SK-N-SH treated with all-trans-retinoic acid at 6 μM for 48 hours (cell line): ENCODE results near the gene SGTA.

Experiments used
- ATAC-seq: fragments of 200-7000 bp; cut with Tn5 transposase; 3 replicates; pipeline ENCODE4 v1.9.1; 2020; ENCODE audit warnings: mild to moderate bottlenecking, moderate library complexity
- ARNTL ChIP-seq: fragments of 450-650 bp; formaldehyde crosslinking; IDR thresholded peaks from 2 replicates; pipeline ENCODE4 v1.5.0; 2020; ENCODE audit warnings: low read depth, mild to moderate bottlenecking, moderate library complexity, borderline replicate concordance
- BACH2 ChIP-seq: fragments of 250-450 bp; sonication (Bioruptor Pico); IDR thresholded peaks from 2 replicates; pipeline ENCODE4 v1.9.0; 2021; ENCODE audit warnings: mild to moderate bottlenecking, borderline replicate concordance
- CSDC2 ChIP-seq: fragments of 250-450 bp; sonication (Bioruptor Pico); IDR thresholded peaks from 2 replicates; pipeline ENCODE4 v1.5.0; 2020; ENCODE audit warnings: mild to moderate bottlenecking, moderate library complexity
- ESRRG ChIP-seq: fragments of 250-450 bp; sonication (Bioruptor Pico); IDR thresholded peaks from 2 replicates; pipeline ENCODE4 v1.6.1; 2021; ENCODE audit warnings: mild to moderate bottlenecking
- GLIS3 ChIP-seq: fragments of 250-450 bp; sonication (Bioruptor Pico); IDR thresholded peaks from 2 replicates; pipeline ENCODE4 v1.5.0; 2020; ENCODE audit warnings: mild to moderate bottlenecking, moderate library complexity
- ISL1 ChIP-seq: fragments of 250-450 bp; sonication (Bioruptor Pico); IDR thresholded peaks from 2 replicates; pipeline ENCODE4 v2.1.2; 2022; ENCODE audit warnings: mild to moderate bottlenecking, moderate library complexity
- OSR1 ChIP-seq: fragments of 250-450 bp; sonication (Bioruptor Pico); IDR thresholded peaks from 2 replicates; pipeline ENCODE4 v1.8.0; 2022; ENCODE audit warnings: moderate library complexity, mild to moderate bottlenecking, inconsistent platforms
- PPARA ChIP-seq: fragments of 250-450 bp; sonication (Bioruptor Pico); IDR thresholded peaks from 2 replicates; pipeline ENCODE4 v1.5.0; 2020; ENCODE audit warnings: mild to moderate bottlenecking, borderline replicate concordance
- RARB ChIP-seq: fragments of 250-450 bp; sonication (Bioruptor Pico); IDR thresholded peaks from 2 replicates; pipeline ENCODE4 v1.8.0; 2021; ENCODE audit warnings: mild to moderate bottlenecking, moderate library complexity
- SNAI2 ChIP-seq: fragments of 250-450 bp; sonication (Bioruptor Pico); IDR thresholded peaks from 2 replicates; pipeline ENCODE4 v1.5.0; 2020; ENCODE audit warnings: mild to moderate bottlenecking, moderate library complexity
- TCF4 ChIP-seq: fragments of 250-450 bp; sonication (Bioruptor Pico); IDR thresholded peaks from 2 replicates; pipeline ENCODE4 v1.8.0; 2021; ENCODE audit warnings: mild to moderate bottlenecking, moderate library complexity, borderline replicate concordance
- TOX ChIP-seq: fragments of 250-450 bp; sonication (Bioruptor Pico); IDR thresholded peaks from 2 replicates; pipeline ENCODE4 v1.8.0; 2021; ENCODE audit warnings: mild to moderate bottlenecking, moderate library complexity, borderline replicate concordance
- TSHZ2 ChIP-seq: fragments of 250-450 bp; sonication (Bioruptor Pico); IDR thresholded peaks from 2 replicates; pipeline ENCODE4 v1.5.0; 2020; ENCODE audit warnings: mild to moderate bottlenecking, moderate library complexity
- ZFP3 ChIP-seq: fragments of 250-450 bp; sonication (Bioruptor Pico); IDR thresholded peaks from 2 replicates; pipeline ENCODE4 v1.5.0; 2020; ENCODE audit warnings: mild to moderate bottlenecking, moderate library complexity
- ZFP30 ChIP-seq: fragments of 450-650 bp; formaldehyde crosslinking; IDR thresholded peaks from 2 replicates; pipeline ENCODE4 v1.5.0; 2022; ENCODE audit warnings: mild to moderate bottlenecking, moderate library complexity
- ZNF565 ChIP-seq: fragments of 450-650 bp; formaldehyde crosslinking; conservative IDR thresholded peaks from 2 replicates; pipeline ENCODE4 v1.5.0; 2020; ENCODE audit warnings: low read depth, mild to moderate bottlenecking, moderate library complexity
- ZNF70 ChIP-seq: fragments of 450-650 bp; formaldehyde crosslinking; IDR thresholded peaks from 2 replicates; pipeline ENCODE4 v1.5.0; 2020; ENCODE audit warnings: mild to moderate bottlenecking, moderate library complexity
- ZNF8 ChIP-seq: fragments of 450-650 bp; formaldehyde crosslinking; IDR thresholded peaks from 2 replicates; pipeline ENCODE4 v1.5.0; 2020; ENCODE audit warnings: mild to moderate bottlenecking, moderate library complexity
- TF ChIP-seq, protein P1 (sequence below): fragments of 250-450 bp; sonication (Bioruptor Pico); IDR thresholded peaks from 2 replicates; pipeline ENCODE4 v1.5.1; 2021; ENCODE audit warnings: mild to moderate bottlenecking, moderate library complexity
- TF ChIP-seq, protein P2 (sequence below): fragments of 250-450 bp; sonication (Bioruptor Pico); IDR thresholded peaks from 2 replicates; pipeline ENCODE4 v1.8.0; 2020; ENCODE audit warnings: mild to moderate bottlenecking, moderate library complexity, borderline replicate concordance
- TF ChIP-seq, protein P3 (sequence below): fragments of 250-450 bp; sonication (Bioruptor Pico); IDR thresholded peaks from 2 replicates; pipeline ENCODE4 v1.8.0; 2021; ENCODE audit warnings: low read depth, mild to moderate bottlenecking, moderate library complexity, borderline replicate concordance

Gene SGTA

GRCh38 chr19:2815191-2815614, 32.1 kb upstream of the SGTA start:
- TF ChIP-seq CSDC2 (CRISPR knock-in tag) (no peak), PPARA (no peak), GLIS3 (CRISPR knock-in tag) (no peak), ISL1 (CRISPR knock-in tag) (no peak), RARB (no peak), ZFP30 (CRISPR knock-in tag) (no peak)
- TF ChIP-seq, protein P1, sequence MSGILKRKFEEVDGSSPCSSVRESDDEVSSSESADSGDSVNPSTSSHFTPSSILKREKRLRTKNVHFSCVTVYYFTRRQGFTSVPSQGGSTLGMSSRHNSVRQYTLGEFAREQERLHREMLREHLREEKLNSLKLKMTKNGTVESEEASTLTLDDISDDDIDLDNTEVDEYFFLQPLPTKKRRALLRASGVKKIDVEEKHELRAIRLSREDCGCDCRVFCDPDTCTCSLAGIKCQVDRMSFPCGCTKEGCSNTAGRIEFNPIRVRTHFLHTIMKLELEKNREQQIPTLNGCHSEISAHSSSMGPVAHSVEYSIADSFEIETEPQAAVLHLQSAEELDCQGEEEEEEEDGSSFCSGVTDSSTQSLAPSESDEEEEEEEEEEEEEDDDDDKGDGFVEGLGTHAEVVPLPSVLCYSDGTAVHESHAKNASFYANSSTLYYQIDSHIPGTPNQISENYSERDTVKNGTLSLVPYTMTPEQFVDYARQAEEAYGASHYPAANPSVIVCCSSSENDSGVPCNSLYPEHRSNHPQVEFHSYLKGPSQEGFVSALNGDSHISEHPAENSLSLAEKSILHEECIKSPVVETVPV (CRISPR knock-in tag): no peak
- no peak for ATAC-seq

DNA sequence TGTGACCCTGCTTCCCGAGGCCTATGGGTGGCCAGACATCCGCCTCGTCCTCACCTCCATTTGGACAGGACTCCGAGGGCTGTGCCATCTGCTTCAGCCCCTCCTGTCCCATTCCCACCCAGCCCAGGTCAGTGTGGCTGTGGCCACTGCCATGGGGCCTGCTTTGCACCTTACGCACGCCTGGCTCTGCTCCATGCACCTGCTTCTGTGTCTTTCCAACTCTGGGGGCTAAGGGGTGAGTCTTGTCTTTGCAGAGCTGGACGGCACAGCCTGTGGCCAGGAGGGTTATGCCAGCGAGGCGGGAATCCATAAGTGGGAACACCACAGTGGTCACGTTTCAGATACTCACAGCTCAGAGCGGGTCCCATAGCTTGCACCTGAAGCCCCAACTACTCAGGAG, 31.4 kb upstream of the SGTA start:
- TF ChIP-seq OSR1 (CRISPR knock-in tag): no peak
- TF ChIP-seq, protein P2, sequence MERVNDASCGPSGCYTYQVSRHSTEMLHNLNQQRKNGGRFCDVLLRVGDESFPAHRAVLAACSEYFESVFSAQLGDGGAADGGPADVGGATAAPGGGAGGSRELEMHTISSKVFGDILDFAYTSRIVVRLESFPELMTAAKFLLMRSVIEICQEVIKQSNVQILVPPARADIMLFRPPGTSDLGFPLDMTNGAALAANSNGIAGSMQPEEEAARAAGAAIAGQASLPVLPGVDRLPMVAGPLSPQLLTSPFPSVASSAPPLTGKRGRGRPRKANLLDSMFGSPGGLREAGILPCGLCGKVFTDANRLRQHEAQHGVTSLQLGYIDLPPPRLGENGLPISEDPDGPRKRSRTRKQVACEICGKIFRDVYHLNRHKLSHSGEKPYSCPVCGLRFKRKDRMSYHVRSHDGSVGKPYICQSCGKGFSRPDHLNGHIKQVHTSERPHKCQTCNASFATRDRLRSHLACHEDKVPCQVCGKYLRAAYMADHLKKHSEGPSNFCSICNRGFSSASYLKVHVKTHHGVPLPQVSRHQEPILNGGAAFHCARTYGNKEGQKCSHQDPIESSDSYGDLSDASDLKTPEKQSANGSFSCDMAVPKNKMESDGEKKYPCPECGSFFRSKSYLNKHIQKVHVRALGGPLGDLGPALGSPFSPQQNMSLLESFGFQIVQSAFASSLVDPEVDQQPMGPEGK (CRISPR knock-in tag): no peak
- no peak for TF ChIP-seq ISL1 (CRISPR knock-in tag)
- no peak for TF ChIP-seq BACH2 (CRISPR knock-in tag)
- TF ChIP-seq, protein P1 (CRISPR knock-in tag): no peak
- no peak for TF ChIP-seq CSDC2 (CRISPR knock-in tag)
- TF ChIP-seq ZFP3 (CRISPR knock-in tag): no peak
- TF ChIP-seq ZFP30 (CRISPR knock-in tag): no peak
- TF ChIP-seq, protein P3, sequence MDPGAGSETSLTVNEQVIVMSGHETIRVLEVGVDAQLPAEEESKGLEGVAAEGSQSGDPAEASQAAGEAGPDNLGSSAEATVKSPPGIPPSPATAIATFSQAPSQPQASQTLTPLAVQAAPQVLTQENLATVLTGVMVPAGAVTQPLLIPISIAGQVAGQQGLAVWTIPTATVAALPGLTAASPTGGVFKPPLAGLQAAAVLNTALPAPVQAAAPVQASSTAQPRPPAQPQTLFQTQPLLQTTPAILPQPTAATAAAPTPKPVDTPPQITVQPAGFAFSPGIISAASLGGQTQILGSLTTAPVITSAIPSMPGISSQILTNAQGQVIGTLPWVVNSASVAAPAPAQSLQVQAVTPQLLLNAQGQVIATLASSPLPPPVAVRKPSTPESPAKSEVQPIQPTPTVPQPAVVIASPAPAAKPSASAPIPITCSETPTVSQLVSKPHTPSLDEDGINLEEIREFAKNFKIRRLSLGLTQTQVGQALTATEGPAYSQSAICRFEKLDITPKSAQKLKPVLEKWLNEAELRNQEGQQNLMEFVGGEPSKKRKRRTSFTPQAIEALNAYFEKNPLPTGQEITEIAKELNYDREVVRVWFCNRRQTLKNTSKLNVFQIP (CRISPR knock-in tag): no peak
- TF ChIP-seq ESRRG: no peak
- TF ChIP-seq SNAI2: no peak
- no peak for TF ChIP-seq ZNF8 (CRISPR knock-in tag)
- TF ChIP-seq GLIS3 (CRISPR knock-in tag): no peak
- no peak for TF ChIP-seq TOX (CRISPR knock-in tag)
- no peak for TF ChIP-seq ZNF565 (CRISPR knock-in tag)
- no peak for TF ChIP-seq TCF4
- no peak for TF ChIP-seq RARB
- ATAC-seq: no peak

DNA sequence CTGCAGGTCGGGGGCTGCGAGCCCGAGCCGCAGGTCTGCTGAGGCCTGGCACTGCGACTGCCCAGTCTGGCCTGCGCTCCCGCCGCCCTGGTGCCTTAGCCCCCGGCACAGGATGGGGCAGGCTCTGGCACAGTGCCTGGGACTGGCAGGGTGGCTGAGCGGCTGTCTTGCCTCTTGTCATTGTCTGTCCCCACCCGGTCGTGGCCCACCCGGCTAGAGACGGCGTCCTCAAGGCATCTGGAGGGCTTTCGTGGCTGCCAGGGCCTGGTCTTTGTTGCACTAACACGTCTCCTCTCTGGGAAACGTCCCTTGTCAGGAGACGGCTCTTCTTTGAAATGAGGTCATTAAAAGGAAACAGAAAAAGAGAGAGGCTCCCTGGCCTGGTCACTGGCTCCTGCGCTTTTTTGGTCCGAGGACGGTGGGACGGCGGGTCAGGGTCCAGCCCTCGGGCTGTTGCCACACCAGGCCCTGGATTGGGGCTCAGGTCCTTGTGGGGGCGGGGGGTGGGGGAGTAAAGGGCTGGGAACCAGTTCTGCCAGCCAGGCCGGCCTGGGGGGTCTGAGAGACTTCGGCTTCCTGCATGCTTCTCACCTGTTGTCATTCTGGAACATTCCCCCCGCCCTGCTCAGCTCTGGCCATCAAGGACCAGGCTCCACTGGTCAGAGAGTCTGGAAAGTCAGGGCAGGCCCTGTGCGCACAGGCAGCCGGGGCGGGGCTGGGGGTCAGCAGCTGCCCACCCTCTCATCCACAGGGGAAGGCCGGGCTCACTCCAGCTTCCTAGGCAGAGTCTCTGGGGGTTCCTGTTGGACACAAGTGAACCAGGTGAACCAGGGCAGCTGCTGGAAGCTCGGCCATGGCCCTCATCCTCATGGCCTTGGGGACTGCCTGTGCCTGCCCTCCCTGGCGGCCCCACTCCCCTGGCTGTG, 30.4 kb upstream of the SGTA start:
- ATAC-seq: no peak; the same call in 2 of the 3 replicates
- TF ChIP-seq, protein P2 (CRISPR knock-in tag): no peak
- TF ChIP-seq ARNTL (CRISPR knock-in tag): no peak
- no peak for TF ChIP-seq SNAI2
- no peak for TF ChIP-seq ZNF70
- TF ChIP-seq ISL1 (CRISPR knock-in tag): no peak
- TF ChIP-seq PPARA: no peak
- no peak for TF ChIP-seq TSHZ2 (CRISPR knock-in tag)
- no peak for TF ChIP-seq ZFP3 (CRISPR knock-in tag)
- TF ChIP-seq, protein P3 (CRISPR knock-in tag): no peak
- TF ChIP-seq ESRRG: no peak
- no peak for TF ChIP-seq GLIS3 (CRISPR knock-in tag)
- TF ChIP-seq ZNF8 (CRISPR knock-in tag): no peak
- TF ChIP-seq ZNF565 (CRISPR knock-in tag): no peak
